ENCODE data around the gene NUP205. TPM values are rescaled to one million over a fixed set of nuclear protein-coding genes. Genes with fewer than 3 reads are reported as not detected.

The NUP205 gene
- total RNA-seq, 2 donors from 2014 or later: 118 to 129 TPM

GRCh38 chr7:135536150-135536549 is 21.6 kb upstream of the NUP205 start:
- H3K36me3 Mint-ChIP-seq (ENCODE audit: low read depth): no peaks in the 10 kb centered on the region
- no peak overlapping the region for H3K27ac ChIP-seq (ENCODE audit: low read depth, low read length)
- no peaks in the 10 kb centered on the region for H3K4me1 Mint-ChIP-seq
- TF ChIP-seq CTCF (conservative IDR thresholded peaks at IDR 0.05): no peak
- H3K4me3 ChIP-seq (ENCODE audit: low read length): no peak overlapping the region
- WGBS, 2 experiments (ENCODE audit: insufficient coverage in 1 of 2, insufficient read length in 1 of 2): 88 to 100% methylated on average over 4 to 6 of the region's 7 CpGs
- H3K4me3 Mint-ChIP-seq: no peak overlapping the region
- H3K9me3 Mint-ChIP-seq: peaks cover 9% of the 10 kb centered on the region
- H3K4me1 ChIP-seq (ENCODE audit: control insufficient read depth, insufficient read depth, low read length): no peaks in the 10 kb centered on the region
- no peaks in the 10 kb centered on the region for H3K36me3 ChIP-seq (ENCODE audit: control insufficient read depth, insufficient read depth, low read length)
- H3K27ac Mint-ChIP-seq: no peak overlapping the region
- H3K27me3 ChIP-seq (ENCODE audit: control insufficient read depth, insufficient read depth, low read length, poor library complexity, severe bottlenecking): no peaks in the 10 kb centered on the region
- H3K9ac ChIP-seq (ENCODE audit: extremely low read depth, low read length, poor library complexity, severe bottlenecking): no peak overlapping the region
- H3K9me3 ChIP-seq (ENCODE audit: control insufficient read depth, low read length): no peaks in the 10 kb centered on the region
- no peaks in the 10 kb centered on the region for H3K27me3 Mint-ChIP-seq (ENCODE audit: insufficient read depth)
- no peak for DNase-seq

GRCh38 chr7:135537453-135537852 is 20.3 kb upstream of the NUP205 start:
- H3K27me3 ChIP-seq (ENCODE audit: control insufficient read depth, insufficient read depth, low read length, poor library complexity, severe bottlenecking): no peaks in the 10 kb centered on the region
- H3K4me1 ChIP-seq (ENCODE audit: control insufficient read depth, insufficient read depth, low read length): no peaks in the 10 kb centered on the region
- TF ChIP-seq CTCF (conservative IDR thresholded peaks at IDR 0.05): no peak
- Mint-ChIP-seq H3K27ac (no peak overlapping the region), H3K9me3 (peaks cover 9% of the 10 kb centered on the region), H3K4me1 (no peaks in the 10 kb centered on the region), H3K36me3 (ENCODE audit: low read depth) (no peaks in the 10 kb centered on the region), H3K27me3 (ENCODE audit: insufficient read depth) (no peaks in the 10 kb centered on the region), H3K4me3 (no peak overlapping the region)
- H3K9me3 ChIP-seq (ENCODE audit: control insufficient read depth, low read length): no peaks in the 10 kb centered on the region
- WGBS, 2 experiments (ENCODE audit: insufficient coverage in 1 of 2, insufficient read length in 1 of 2): 83% methylated on average over 1 of the region's 1 CpG; no CpG with 5 or more reads in 1 of the 2 experiments
- H3K9ac ChIP-seq (ENCODE audit: extremely low read depth, low read length, poor library complexity, severe bottlenecking): no peak overlapping the region
- no peak overlapping the region for H3K4me3 ChIP-seq (ENCODE audit: low read length)
- no peaks in the 10 kb centered on the region for H3K36me3 ChIP-seq (ENCODE audit: control insufficient read depth, insufficient read depth, low read length)
- no peak for DNase-seq
- no peak overlapping the region for H3K27ac ChIP-seq (ENCODE audit: low read depth, low read length)

- Mint-ChIP-seq H3K4me3 (no peak overlapping the region), H3K9me3 (peaks cover 9% of the 10 kb centered on the region), H3K27me3 (ENCODE audit: insufficient read depth) (no peaks in the 10 kb centered on the region), H3K36me3 (ENCODE audit: low read depth) (no peaks in the 10 kb centered on the region), H3K4me1 (no peaks in the 10 kb centered on the region), H3K27ac (no peak overlapping the region)
- no peaks in the 10 kb centered on the region for H3K9me3 ChIP-seq (ENCODE audit: control insufficient read depth, low read length)
- DNase-seq: no peak
- no peaks in the 10 kb centered on the region for H3K27me3 ChIP-seq (ENCODE audit: control insufficient read depth, insufficient read depth, low read length, poor library complexity, severe bottlenecking)
- H3K4me1 ChIP-seq (ENCODE audit: control insufficient read depth, insufficient read depth, low read length): no peaks in the 10 kb centered on the region
- no peak overlapping the region for H3K27ac ChIP-seq (ENCODE audit: low read depth, low read length)
- H3K36me3 ChIP-seq (ENCODE audit: control insufficient read depth, insufficient read depth, low read length): no peaks in the 10 kb centered on the region
- H3K4me3 ChIP-seq (ENCODE audit: low read length): no peak overlapping the region
- no peak overlapping the region for H3K9ac ChIP-seq (ENCODE audit: extremely low read depth, low read length, poor library complexity, severe bottlenecking)
- TF ChIP-seq CTCF (conservative IDR thresholded peaks at IDR 0.05): no peak
These were observed 19.8 kb upstream of the NUP205 start for GRCh38 chr7:135537905-135538304.
